HCT116 (cell line): Measurements from ENCODE around the gene DIDO1. TPM values are rescaled to one million over a fixed set of nuclear protein-coding genes. Genes with fewer than 3 reads are reported as not detected.
A peak's percentile ranks its signal among the peaks of the same experiment; 100 is the strongest.

Source experiments
- ATAC-seq: fragments of 200-7000 bp; cut with Tn5 transposase; 2 replicates; pipeline ENCODE4 v1.9.1; 2020; ENCODE audit warnings: mild to moderate bottlenecking, moderate library complexity
- BruUV-seq: library from RNA; stranded (reverse); fragments of 400-500 nt; replicated peaks from 2 replicates; lab custom pipeline; 2021; lab: Mats Ljungman, UMichigan
- CTCF ChIA-PET: fragments of 300-600 bp; sonication (Branson Sonifier 250); formaldehyde crosslinking; loops from one replicate; lab custom pipeline; 2021; ENCODE audit warnings: antibody characterized with exemption; lab: Charles Lee
- POLR2A ChIA-PET: fragments of 300-600, 350-600 bp; sonication (Branson Sonifier 250); formaldehyde crosslinking; loops from one replicate; lab custom pipeline; 2021; ENCODE audit warnings: antibody characterized with exemption; lab: Charles Lee
- RAD21 ChIA-PET, 2 experiments: fragments of 300-600 bp; sonication (Branson Sonifier 250); formaldehyde crosslinking; loops; one replicate each; lab custom pipeline; 2023; ENCODE audit warnings: low total read pairs in 2 of 2; ENCODE audit not compliant: uncharacterized antibody in 2 of 2, unreplicated experiment in 2 of 2, low non-redundant PET in 1 of 2; lab: Charles Lee
- DNase-seq: peaks from one replicate; pipeline ENCODE4 v3.0.0-alpha.2; 2010; ENCODE audit warnings: low read depth, low spot score
- H2AFZ ChIP-seq: fragments of 200-600 bp; shearing (Covaris generic), sonication (generic); 2 replicates; pipeline ENCODE4 v1.6.1; 2017; ENCODE audit warnings: low read depth, mixed run types, mixed read lengths, antibody characterized with exemption, low read length; ENCODE audit not compliant: poor library complexity, severe bottlenecking
- H3K27ac ChIP-seq: 2 replicates; pipeline ENCODE4 v1.5.1; 2012; ENCODE audit warnings: low read depth, low read length
- H3K27me3 ChIP-seq: fragments of 200-600 bp; sonication (generic); 2 replicates; pipeline ENCODE4 v1.6.1; 2016; ENCODE audit warnings: mixed run types, low read length, mixed read lengths; ENCODE audit not compliant: insufficient read depth
- H3K36me3 ChIP-seq, 2 experiments: fragments of 200-500 bp in 1 of 2; fragments of 200-600 bp in 1 of 2; sonication (Bioruptor generic) in 1 of 2; sonication (generic) in 1 of 2; 2 replicates each; pipeline versions ENCODE4 v1.5.1 to v1.6.1; 2014 to 2016; ENCODE audit warnings: low read length in 2 of 2, inconsistent platforms in 1 of 2, mixed read lengths in 1 of 2, mixed run types in 1 of 2; ENCODE audit not compliant: insufficient read depth in 2 of 2, control insufficient read depth in 1 of 2
- H3K4me1 ChIP-seq, 2 experiments: fragments of 200-600 bp in 1 of 2; sonication (generic) in 1 of 2; 2 replicates each; pipeline versions ENCODE4 v1.5.1 to v1.6.1; 2012 to 2017; ENCODE audit warnings: low read length in 2 of 2, inconsistent platforms in 1 of 2, mild to moderate bottlenecking in 1 of 2, mixed read lengths in 1 of 2, mixed run types in 1 of 2, moderate library complexity in 1 of 2; ENCODE audit not compliant: insufficient read depth in 2 of 2, control insufficient read depth in 1 of 2
- H3K4me2 ChIP-seq: fragments of 200-600 bp; sonication (generic); 2 replicates; pipeline ENCODE4 v1.6.1; 2017; ENCODE audit warnings: mixed run types, low read length, mixed read lengths
- H3K4me3 ChIP-seq, 2 experiments: fragments of 200-600 bp in 1 of 2; sonication (generic) in 1 of 2; replicated peaks in 1 of 2; 2 replicates each; pipeline ENCODE4 v1.5.1; 2011 to 2016; ENCODE audit warnings: low read length in 2 of 2, control low read depth in 1 of 2, low read depth in 1 of 2, mild to moderate bottlenecking in 1 of 2, mixed read lengths in 1 of 2, mixed run types in 1 of 2
- H3K79me2 ChIP-seq: fragments of 200-600 bp; sonication (generic); 2 replicates; pipeline ENCODE4 v1.6.1; 2017; ENCODE audit warnings: mild to moderate bottlenecking, mixed run types, low read length, moderate library complexity, mixed read lengths; ENCODE audit not compliant: insufficient read depth
- H3K9ac ChIP-seq: fragments of 200-600 bp; sonication (generic); 2 replicates; pipeline ENCODE4 v1.6.1; 2016; ENCODE audit warnings: low read length, mixed read lengths
- H3K9me2 ChIP-seq: fragments of 200-600 bp; sonication (generic), shearing (Covaris generic); 2 replicates; pipeline ENCODE4 v1.6.1; 2017; ENCODE audit warnings: mixed run types, mild to moderate bottlenecking, moderate library complexity; ENCODE audit not compliant: insufficient read depth
- H3K9me3 ChIP-seq, 2 experiments: fragments of 200-500 bp in 1 of 2; fragments of 200-600 bp in 1 of 2; sonication (Bioruptor generic) in 1 of 2; sonication (generic) in 1 of 2; 2 replicates each; pipeline ENCODE4 v1.6.1; 2014 to 2017; ENCODE audit warnings: low read length in 2 of 2, mixed read lengths in 2 of 2, inconsistent platforms in 1 of 2, low read depth in 1 of 2, mild to moderate bottlenecking in 1 of 2, mixed run types in 1 of 2, moderate library complexity in 1 of 2; ENCODE audit not compliant: control insufficient read depth in 1 of 2, insufficient read depth in 1 of 2
- H4K20me1 ChIP-seq: fragments of 200-600 bp; sonication (generic), shearing (Covaris generic); 2 replicates; pipeline ENCODE4 v1.6.1; 2017; ENCODE audit warnings: mixed run types, mild to moderate bottlenecking, moderate library complexity; ENCODE audit not compliant: insufficient read depth
- ATF3 ChIP-seq: IDR thresholded peaks from 2 replicates; pipeline ENCODE4 v1.6.1; 2012
- CEBPB ChIP-seq: IDR thresholded peaks from 2 replicates; pipeline ENCODE4 v1.6.1; 2012; ENCODE audit warnings: low read depth
- EGR1 ChIP-seq: IDR thresholded peaks from 2 replicates; pipeline ENCODE4 v1.6.1; 2012; ENCODE audit warnings: low read depth
- ELF1 ChIP-seq: IDR thresholded peaks from 2 replicates; pipeline ENCODE4 v1.6.1; 2012; ENCODE audit warnings: low read depth, borderline replicate concordance
- EZH2 ChIP-seq: fragments of 200-600 bp; sonication (generic); IDR thresholded peaks from 2 replicates; pipeline ENCODE4 v1.6.1; 2017; ENCODE audit warnings: antibody characterized with exemption, mixed run types
- EZH2phosphoT487 ChIP-seq: fragments of 200-600 bp; IDR thresholded peaks from 2 replicates; pipeline ENCODE4 v1.6.1; 2018; ENCODE audit warnings: antibody characterized with exemption, borderline replicate concordance
- JUND ChIP-seq: IDR thresholded peaks from 2 replicates; pipeline ENCODE4 v1.6.1; 2012
- MAX ChIP-seq: IDR thresholded peaks from 2 replicates; pipeline ENCODE4 v1.6.1; 2012
- POLR2A ChIP-seq: IDR thresholded peaks from 2 replicates; pipeline ENCODE4 v1.7.0; 2011; ENCODE audit warnings: borderline replicate concordance; ENCODE audit not compliant: insufficient read depth, insufficient read length; ENCODE audit errors: extremely low read depth
- POLR2AphosphoS5 ChIP-seq: IDR thresholded peaks from 2 replicates; pipeline ENCODE4 v1.6.1; 2011; ENCODE audit warnings: mild to moderate bottlenecking, low read depth, low read length, moderate library complexity
- SIN3A ChIP-seq: IDR thresholded peaks from 2 replicates; pipeline ENCODE4 v1.6.1; 2012; ENCODE audit warnings: low read depth
- SP1 ChIP-seq: IDR thresholded peaks from 2 replicates; pipeline ENCODE4 v1.6.1; 2012; ENCODE audit warnings: low read depth
- TCF7L2 ChIP-seq: IDR thresholded peaks from 2 replicates; pipeline ENCODE4 v1.7.0; 2011; ENCODE audit warnings: borderline replicate concordance, inconsistent platforms; ENCODE audit not compliant: insufficient read depth, insufficient read length; ENCODE audit errors: extremely low read depth
- ZFX ChIP-seq: fragments of 450-650 bp; IDR thresholded peaks from 2 replicates; pipeline ENCODE4 v1.6.1; 2017
- ZNF274 ChIP-seq: fragments of 200-500 bp; sonication (Bioruptor generic); IDR thresholded peaks from 2 replicates; pipeline ENCODE4 v1.6.1; 2014; ENCODE audit warnings: mild to moderate bottlenecking, low read depth, low read length, inconsistent platforms
- intact Hi-C: fragments of 100-400 bp; cut with micrococcal nuclease; formaldehyde crosslinking; loops from 2 replicates; pipeline ENCODE4 v1.10.0; 2022
- total RNA-seq: library from RNA; stranded (reverse); gene quantifications from one replicate; pipeline ENCODE4 v1.2.1, GENCODE V29; 2021; ENCODE audit not compliant: unreplicated experiment

Gene DIDO1
- total RNA-seq, 1 experiment from 2014 or later: 41.4 TPM

DNA sequence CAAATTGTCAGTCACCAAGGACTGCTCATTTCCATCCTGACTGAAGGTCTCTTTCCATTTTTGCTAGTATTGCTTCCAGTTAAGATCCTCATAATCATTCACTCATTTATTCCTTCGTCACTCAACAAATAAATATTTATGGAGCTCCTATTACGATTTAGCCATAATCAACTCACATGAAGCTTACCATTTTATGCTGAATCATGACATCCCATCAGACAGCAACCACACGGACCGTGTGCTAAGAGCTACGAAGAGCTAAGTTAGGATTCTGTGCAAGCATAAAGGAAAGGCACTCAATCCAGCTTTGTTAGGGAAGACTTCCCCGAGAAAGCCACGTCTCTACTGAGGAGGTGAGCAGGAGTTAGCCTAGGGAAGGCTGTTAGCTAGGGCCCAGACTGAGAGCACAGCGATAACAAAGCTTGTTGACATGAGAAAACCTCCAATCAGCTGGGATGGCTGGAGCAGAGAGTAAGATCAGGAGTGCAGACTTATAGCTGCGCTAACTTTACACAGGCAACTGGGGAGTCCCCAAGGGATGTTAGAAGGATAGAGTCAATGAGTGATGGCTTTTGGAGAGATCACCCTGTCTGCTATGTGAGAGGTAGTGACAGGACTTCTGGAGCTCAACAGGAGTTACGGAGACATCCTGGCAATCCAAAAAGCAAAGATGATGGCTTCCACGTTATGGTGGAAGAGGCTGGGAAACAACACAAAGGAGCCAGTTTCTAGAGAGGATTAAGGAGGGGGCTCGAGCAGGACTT is 9.1 kb upstream of the DIDO1 start:
- no peak for DNase-seq
- BruUV-seq: no TSS peak

GRCh38 chr20:62933966-62934365 is 7.7 kb upstream of the DIDO1 start:
- Histone ChIP-seq H3K9me2 (no peaks in the 10 kb centered on the region), H3K27me3 (no peaks in the 10 kb centered on the region), H3K36me3 (peaks cover 9 to 28% of the 10 kb centered on the region in 2 experiments; a peak in 2 of 4 replicates), H3K27ac (no peak overlapping the region), H4K20me1 (peaks cover 22% of the 10 kb centered on the region; the same call in 1 of the 2 replicates), H3K79me2 (peaks cover 95% of the 10 kb centered on the region), H3K9ac (no peak overlapping the region), H3K4me2 (no peak overlapping the region), H3K9me3 (no peaks in the 10 kb centered on the region), H3K4me3 (no peak overlapping the region), H3K4me1 (peaks cover 9 to 46% of the 10 kb centered on the region in 2 experiments), H2AFZ (no peak overlapping the region)
- ChIA-PET RAD21 (no interaction called here), CTCF (no interaction called here), POLR2A (no interaction called here)
- no TSS peak for BruUV-seq
- intact Hi-C loops: no loop called here
- no peak for ATAC-seq
- TF ChIP-seq CEBPB (no peak), TCF7L2 (no peak), SP1 (no peak), POLR2AphosphoS5 (no peak), ZNF274 (no peak), JUND (no peak), SIN3A (no peak), EZH2 (no peak), POLR2A (no peak), ELF1 (no peak), ATF3 (no peak), EGR1 (no peak), ZFX (no peak)
- no peak for DNase-seq

More for the DNA sequence above, 9.1 kb upstream of the DIDO1 start:
- no peak overlapping the region for H3K27ac ChIP-seq
- no peak overlapping the region for H3K9ac ChIP-seq
- no peaks in the 10 kb centered on the region for H3K9me3 ChIP-seq
- no peak overlapping the region for H3K4me3 ChIP-seq
- peaks cover 22% of the 10 kb centered on the region; the same call in 1 of the 2 replicates for H4K20me1 ChIP-seq
- peaks cover 9 to 28% of the 10 kb centered on the region in 2 experiments; a peak in 2 of 4 replicates for H3K36me3 ChIP-seq
- no peak for TF ChIP-seq EZH2phosphoT487
- no peak for TF ChIP-seq EZH2
- no peak for TF ChIP-seq MAX
- no peak for TF ChIP-seq JUND
- TF ChIP-seq, all 23 proteins: peak for 0
- RAD21 ChIA-PET: no interaction called here
- Histone ChIP-seq H3K79me2 (peaks cover 94% of the 10 kb centered on the region), H2AFZ (no peak overlapping the region), H3K9me2 (no peaks in the 10 kb centered on the region), H3K4me2 (peak overlapping the region; percentile 80), H3K4me1 (peaks cover 10 to 41% of the 10 kb centered on the region in 2 experiments; a peak in 3 of 4 replicates), H3K27me3 (no peaks in the 10 kb centered on the region)
- intact Hi-C loops: no loop called here
- ATAC-seq: no peak
- CTCF ChIA-PET: no interaction called here
- POLR2A ChIA-PET: no interaction called here
